Keratinocyte (primary cell): Measurements from ENCODE around the gene C7orf25.

Experiments
- CTCF ChIP-seq, 3 experiments: IDR thresholded peaks in 1 of 3; conservative IDR thresholded peaks in 1 of 3; optimal IDR thresholded peaks in 1 of 3; 2 replicates in 2 of 3; 3 replicates in 1 of 3; pipeline versions ENCODE3 to v1.5.1; 2011; ENCODE audit warnings: low read length in 3 of 3, mild to moderate bottlenecking in 3 of 3, moderate library complexity in 2 of 3, control low read depth in 1 of 3, inconsistent platforms in 1 of 3; ENCODE audit not compliant: insufficient read depth in 2 of 3; ENCODE audit errors: extremely low read depth in 1 of 3
- EZH2 ChIP-seq: IDR thresholded peaks from one replicate; pipeline ENCODE4 v1.6.1; 2012; ENCODE audit warnings: inconsistent platforms, mild to moderate bottlenecking, low read length, moderate library complexity

GRCh38 chr7:42950417-42950816 lies 38.5 kb upstream of the C7orf25 start:
- TF ChIP-seq CTCF (optimal IDR thresholded peaks at IDR 0.05 in 1 of 3, IDR thresholded peaks at IDR 0.05 in 1 of 3, conservative IDR thresholded peaks at IDR 0.05 in 1 of 3; ENCODE audit: extremely low read depth in 1 of 3, insufficient read depth in 2 of 3, low read length in 3 of 3) (no peak), EZH2 (no peak)
